Measurements from ENCODE around the gene B4GALT7.

DNA sequence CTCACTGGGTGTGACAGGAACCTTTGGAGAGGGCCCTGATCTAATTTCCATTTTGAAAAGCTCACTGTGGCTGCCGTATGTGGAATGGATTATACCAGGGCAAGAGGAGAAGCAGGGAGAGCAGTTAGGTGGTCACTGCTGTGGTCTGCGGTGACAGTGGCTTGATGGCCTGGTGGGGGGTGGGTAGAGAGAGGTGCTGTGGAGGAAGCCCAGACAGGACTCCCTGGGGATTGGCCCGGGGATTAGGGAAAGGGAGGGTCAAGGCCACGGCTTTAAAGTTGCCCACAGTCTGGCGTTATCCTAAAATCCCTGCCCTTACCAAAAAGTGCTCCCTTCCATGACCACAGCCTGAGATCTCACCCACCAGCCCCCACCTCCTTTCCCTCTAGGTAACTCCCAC is 4.7 kb downstream of the B4GALT7 start:
- TF ChIP-seq EZH2phosphoT487 (IDR thresholded peaks at IDR 0.05; ENCODE audit: insufficient read depth, low read depth) (no peak), EZH2 (IDR thresholded peaks at IDR 0.05; ENCODE audit: insufficient read depth, poor library complexity, severe bottlenecking) (no peak)

All from GM23248 (cell line).